Measurements from ENCODE around the gene GRK3. TPM values are rescaled to one million over a fixed set of nuclear protein-coding genes. Genes with fewer than 3 reads are reported as not detected.

GRK3 gene
- total and polyA plus RNA-seq, 10 of the 15 experiments (the other 5 are each of a cell fraction or from before 2014, with no cell fraction given), result 3.1 to 35.1 (median 14.7) TPM

DNA sequence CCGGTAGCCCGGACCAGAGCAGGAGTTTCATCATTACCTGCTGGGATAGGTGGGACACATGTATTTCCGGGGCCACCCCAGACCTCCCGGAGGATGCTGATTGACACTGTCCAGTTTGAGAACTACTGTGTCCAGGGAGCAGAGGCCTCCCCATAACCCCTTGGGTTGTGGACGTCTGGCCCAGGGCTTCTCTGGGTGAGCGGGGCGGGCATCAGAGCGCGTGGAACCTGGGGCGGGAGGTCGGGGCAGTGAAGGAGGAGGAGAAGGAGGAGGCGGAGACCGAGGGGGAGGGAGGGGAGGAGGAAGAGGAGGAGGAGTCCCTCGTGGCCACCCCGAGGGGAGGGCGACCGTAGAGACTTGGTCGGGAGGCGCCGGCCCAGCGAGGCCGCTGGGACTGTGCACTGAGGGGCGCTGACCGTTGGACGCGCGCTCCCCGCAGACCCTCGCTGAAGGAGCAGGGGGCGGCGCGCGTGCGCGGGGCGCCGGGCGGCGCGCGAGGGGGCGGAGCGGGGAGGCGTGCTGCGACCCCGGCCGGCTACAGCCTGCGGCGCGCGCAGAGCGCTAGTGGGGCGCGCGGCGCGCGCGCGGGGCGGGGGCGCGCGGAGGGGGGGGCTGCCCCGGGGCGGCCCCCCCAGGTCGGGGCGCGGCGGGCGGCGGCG, at the start of gene GRK3 (continued):
- TF ChIP-seq, protein P1, sequence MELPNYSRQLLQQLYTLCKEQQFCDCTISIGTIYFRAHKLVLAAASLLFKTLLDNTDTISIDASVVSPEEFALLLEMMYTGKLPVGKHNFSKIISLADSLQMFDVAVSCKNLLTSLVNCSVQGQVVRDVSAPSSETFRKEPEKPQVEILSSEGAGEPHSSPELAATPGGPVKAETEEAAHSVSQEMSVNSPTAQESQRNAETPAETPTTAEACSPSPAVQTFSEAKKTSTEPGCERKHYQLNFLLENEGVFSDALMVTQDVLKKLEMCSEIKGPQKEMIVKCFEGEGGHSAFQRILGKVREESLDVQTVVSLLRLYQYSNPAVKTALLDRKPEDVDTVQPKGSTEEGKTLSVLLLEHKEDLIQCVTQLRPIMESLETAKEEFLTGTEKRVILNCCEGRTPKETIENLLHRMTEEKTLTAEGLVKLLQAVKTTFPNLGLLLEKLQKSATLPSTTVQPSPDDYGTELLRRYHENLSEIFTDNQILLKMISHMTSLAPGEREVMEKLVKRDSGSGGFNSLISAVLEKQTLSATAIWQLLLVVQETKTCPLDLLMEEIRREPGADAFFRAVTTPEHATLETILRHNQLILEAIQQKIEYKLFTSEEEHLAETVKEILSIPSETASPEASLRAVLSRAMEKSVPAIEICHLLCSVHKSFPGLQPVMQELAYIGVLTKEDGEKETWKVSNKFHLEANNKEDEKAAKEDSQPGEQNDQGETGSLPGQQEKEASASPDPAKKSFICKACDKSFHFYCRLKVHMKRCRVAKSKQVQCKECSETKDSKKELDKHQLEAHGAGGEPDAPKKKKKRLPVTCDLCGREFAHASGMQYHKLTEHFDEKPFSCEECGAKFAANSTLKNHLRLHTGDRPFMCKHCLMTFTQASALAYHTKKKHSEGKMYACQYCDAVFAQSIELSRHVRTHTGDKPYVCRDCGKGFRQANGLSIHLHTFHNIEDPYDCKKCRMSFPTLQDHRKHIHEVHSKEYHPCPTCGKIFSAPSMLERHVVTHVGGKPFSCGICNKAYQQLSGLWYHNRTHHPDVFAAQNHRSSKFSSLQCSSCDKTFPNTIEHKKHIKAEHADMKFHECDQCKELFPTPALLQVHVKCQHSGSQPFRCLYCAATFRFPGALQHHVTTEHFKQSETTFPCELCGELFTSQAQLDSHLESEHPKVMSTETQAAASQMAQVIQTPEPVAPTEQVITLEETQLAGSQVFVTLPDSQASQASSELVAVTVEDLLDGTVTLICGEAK (IDR thresholded peaks at IDR 0.05; ENCODE audit: borderline replicate concordance), result no peak
- TF ChIP-seq POU2F2 (IDR thresholded peaks at IDR 0.05; ENCODE audit: borderline replicate concordance, low read depth, low read length) (no peak), ESRRA (IDR thresholded peaks at IDR 0.05; ENCODE audit: low read length) (no peak), POLR2A (IDR thresholded peaks at IDR 0.05; ENCODE audit: low read depth, low read length) (peak; percentile 79), PML (IDR thresholded peaks at IDR 0.05; ENCODE audit: low read length) (no peak), TAF1 (IDR thresholded peaks at IDR 0.05; ENCODE audit: borderline replicate concordance, low read depth, low read length) (peak; percentile 13; the same call in 1 of the 2 replicates), IKZF1 (conservative IDR thresholded peaks at IDR 0.05) (peak; percentile 48; the same call in 1 of the 2 replicates), CBFB (IDR thresholded peaks at IDR 0.05; ENCODE audit: low read depth) (peak; percentile 44; the same call in 1 of the 2 replicates), CREB1 (IDR thresholded peaks at IDR 0.05; ENCODE audit: low read depth) (0 out of 2 replicates have a peak, but pooled peaks have one; percentile 13), TCF3 (IDR thresholded peaks at IDR 0.05; ENCODE audit: borderline replicate concordance, insufficient read depth, low read depth, low read length) (no peak), YBX1 (IDR thresholded peaks at IDR 0.05) (no peak), SMARCA5 (IDR thresholded peaks at IDR 0.05) (no peak; the same call in 1 of the 2 replicates), FOS (IDR thresholded peaks at IDR 0.05; ENCODE audit: borderline replicate concordance, extremely low read depth, insufficient read length) (no peak), HDGF (IDR thresholded peaks at IDR 0.05) (peak; percentile 91), POLR2AphosphoS2 (IDR thresholded peaks at IDR 0.05; ENCODE audit: low read depth, low read length) (peak; percentile 11; the same call in 1 of the 2 replicates), TCF12 (IDR thresholded peaks at IDR 0.05; ENCODE audit: low read depth, low read length) (no peak), ZNF207 (IDR thresholded peaks at IDR 0.05; ENCODE audit: borderline replicate concordance) (no peak), MYC (IDR thresholded peaks at IDR 0.05; ENCODE audit: insufficient read depth, insufficient read length, insufficient replicate concordance, low read length, severe bottlenecking) (no peak), IRF4 (IDR thresholded peaks at IDR 0.05; ENCODE audit: low read depth, low read length) (no peak), SMAD1 (IDR thresholded peaks at IDR 0.05; ENCODE audit: low read depth, partially characterized antibody) (no peak), ATF7 (IDR thresholded peaks at IDR 0.05; ENCODE audit: low read depth) (no peak), RBBP5 (conservative IDR thresholded peaks at IDR 0.05) (no peak), CBX5 (IDR thresholded peaks at IDR 0.05; ENCODE audit: low read depth) (no peak)
- TF ChIP-seq, protein P2, sequence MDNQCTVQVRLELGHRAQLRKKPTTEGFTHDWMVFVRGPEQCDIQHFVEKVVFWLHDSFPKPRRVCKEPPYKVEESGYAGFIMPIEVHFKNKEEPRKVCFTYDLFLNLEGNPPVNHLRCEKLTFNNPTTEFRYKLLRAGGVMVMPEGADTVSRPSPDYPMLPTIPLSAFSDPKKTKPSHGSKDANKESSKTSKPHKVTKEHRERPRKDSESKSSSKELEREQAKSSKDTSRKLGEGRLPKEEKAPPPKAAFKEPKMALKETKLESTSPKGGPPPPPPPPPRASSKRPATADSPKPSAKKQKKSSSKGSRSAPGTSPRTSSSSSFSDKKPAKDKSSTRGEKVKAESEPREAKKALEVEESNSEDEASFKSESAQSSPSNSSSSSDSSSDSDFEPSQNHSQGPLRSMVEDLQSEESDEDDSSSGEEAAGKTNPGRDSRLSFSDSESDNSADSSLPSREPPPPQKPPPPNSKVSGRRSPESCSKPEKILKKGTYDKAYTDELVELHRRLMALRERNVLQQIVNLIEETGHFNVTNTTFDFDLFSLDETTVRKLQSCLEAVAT (IDR thresholded peaks at IDR 0.05), result peak; percentile 6; the same call in 1 of the 2 replicates
- TF ChIP-seq, protein P3, sequence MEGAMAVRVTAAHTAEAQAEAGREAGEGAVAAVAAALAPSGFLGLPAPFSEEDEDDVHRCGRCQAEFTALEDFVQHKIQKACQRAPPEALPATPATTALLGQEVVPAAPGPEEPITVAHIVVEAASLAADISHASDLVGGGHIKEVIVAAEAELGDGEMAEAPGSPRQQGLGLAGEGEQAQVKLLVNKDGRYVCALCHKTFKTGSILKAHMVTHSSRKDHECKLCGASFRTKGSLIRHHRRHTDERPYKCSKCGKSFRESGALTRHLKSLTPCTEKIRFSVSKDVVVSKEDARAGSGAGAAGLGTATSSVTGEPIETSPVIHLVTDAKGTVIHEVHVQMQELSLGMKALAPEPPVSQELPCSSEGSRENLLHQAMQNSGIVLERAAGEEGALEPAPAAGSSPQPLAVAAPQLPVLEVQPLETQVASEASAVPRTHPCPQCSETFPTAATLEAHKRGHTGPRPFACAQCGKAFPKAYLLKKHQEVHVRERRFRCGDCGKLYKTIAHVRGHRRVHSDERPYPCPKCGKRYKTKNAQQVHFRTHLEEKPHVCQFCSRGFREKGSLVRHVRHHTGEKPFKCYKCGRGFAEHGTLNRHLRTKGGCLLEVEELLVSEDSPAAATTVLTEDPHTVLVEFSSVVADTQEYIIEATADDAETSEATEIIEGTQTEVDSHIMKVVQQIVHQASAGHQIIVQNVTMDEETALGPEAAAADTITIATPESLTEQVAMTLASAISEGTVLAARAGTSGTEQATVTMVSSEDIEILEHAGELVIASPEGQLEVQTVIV (IDR thresholded peaks at IDR 0.05; ENCODE audit: borderline replicate concordance, partially characterized antibody), result no peak

Measured in GM12878 (cell line).